COLO668 (cell line): Measurements from ENCODE around the gene IL17RA.
"Not testable (repeated sequence)": the region's sequence is repeated elsewhere in the genome, so short reads cannot be mapped to it uniquely, and the experiment has no call there.

Experiments used
- DNase-seq: peaks from one replicate; lab custom pipeline; 2025; ENCODE audit not compliant: unreplicated experiment; lab: John Stamatoyannopoulos, UW

The IL17RA gene

DNA sequence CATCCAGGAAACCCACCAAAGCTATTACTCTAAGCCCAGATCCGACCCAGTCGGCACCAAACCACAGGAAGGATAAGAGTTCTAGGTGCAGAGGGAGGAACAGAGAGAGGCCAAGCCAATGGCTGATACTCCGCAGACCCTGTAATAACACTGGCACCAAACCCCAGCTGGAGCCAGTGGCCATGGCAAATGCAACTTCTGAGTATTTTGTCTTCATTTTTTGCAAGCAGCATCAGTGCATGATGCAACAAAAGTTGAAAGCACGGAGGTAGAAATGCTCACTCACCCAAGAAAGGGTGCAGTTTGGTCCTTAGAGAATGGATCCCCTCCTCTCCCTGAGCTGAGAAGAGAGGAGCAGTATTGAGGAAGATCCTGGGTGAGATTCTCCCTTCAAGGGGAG lies 33.5 kb downstream of the IL17RA start:
- no peak for DNase-seq

DNA sequence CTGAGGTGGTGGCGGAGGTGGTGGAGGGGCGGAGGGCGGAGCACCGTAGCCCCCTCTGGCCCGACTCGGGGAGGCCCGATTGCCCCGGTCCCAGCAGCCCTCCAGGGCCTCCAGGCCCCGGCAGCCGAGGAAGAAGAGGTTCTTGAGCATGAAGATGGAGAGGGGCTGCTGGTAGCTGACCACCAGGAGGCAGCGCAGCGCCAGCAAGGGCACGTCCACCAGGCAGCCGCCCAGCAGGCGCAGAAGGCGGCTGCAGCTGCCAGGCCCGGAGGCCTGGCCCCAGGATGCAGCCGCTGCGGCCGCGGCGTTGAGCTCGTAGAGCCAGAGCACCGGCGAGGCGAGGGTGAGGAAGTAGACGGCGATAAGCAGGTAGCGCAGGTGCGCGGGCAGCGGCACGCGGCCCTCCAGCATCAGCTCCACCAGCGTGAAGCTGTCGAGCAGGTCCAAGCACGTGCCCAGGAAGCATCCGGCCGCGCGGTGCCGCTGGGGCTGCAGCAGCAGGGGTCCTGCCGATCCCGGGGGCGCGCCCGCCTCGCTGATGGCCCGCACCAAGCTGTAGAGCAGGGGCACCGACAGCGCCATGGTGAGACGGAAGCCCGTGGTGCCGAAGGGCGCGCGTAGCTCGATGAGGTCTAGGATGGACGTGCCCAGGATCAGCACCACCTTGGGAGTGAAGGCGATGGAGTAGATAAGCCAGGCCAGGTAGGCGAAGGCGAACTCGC lies 34.8 kb downstream of the IL17RA start:
- DNase-seq, result peak; percentile 31

DNA sequence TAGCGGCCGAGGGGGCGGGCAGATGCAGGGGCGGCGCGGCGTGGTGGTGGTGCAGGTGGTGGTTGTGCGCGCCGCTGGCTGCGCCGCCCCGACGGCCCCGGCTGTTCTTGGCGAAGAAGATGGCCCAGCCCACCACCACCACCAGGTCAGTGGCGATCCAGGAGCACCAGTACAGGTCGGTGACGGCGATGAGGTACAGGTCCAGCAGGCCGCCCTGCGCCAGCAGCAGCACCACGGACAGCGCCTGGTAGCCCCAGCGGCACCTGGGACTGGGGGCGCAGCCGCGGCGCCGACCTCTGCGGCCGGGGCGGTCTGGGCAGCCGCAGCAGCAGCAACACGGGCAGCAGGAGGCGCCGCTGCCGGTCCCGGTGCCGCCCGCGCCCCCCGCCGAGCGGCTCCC lies 35.5 kb downstream of the IL17RA start:
- DNase-seq, result peak; percentile 43

DNA sequence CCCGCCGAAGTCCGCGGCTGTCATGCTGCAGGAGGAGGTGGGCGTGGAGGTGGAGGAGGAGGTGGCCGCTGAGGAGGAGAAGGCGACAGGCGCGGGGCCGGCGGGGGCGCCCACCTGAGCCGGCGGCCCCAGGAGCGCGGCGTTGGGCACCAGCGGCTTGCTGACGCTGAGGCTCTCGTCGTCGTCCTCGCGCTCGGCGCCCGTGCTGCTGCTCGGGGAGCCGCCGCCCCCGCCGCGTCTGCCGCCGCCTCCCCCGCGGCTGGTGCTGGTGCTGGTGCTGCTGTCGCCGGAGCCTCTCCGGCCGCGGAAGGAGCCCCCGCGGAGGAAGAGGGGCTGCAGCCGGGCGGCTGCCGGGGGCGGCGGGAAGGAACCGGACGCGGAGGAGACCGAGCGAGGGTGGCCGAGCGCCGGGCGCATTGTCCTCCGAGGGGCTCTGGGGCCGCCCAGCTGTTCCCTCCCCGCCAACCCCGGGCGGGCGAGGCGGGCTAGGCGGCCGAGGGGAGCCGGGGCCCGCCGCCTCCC lies 36.0 kb downstream of the IL17RA start:
- DNase-seq, result peak; percentile 71

DNA sequence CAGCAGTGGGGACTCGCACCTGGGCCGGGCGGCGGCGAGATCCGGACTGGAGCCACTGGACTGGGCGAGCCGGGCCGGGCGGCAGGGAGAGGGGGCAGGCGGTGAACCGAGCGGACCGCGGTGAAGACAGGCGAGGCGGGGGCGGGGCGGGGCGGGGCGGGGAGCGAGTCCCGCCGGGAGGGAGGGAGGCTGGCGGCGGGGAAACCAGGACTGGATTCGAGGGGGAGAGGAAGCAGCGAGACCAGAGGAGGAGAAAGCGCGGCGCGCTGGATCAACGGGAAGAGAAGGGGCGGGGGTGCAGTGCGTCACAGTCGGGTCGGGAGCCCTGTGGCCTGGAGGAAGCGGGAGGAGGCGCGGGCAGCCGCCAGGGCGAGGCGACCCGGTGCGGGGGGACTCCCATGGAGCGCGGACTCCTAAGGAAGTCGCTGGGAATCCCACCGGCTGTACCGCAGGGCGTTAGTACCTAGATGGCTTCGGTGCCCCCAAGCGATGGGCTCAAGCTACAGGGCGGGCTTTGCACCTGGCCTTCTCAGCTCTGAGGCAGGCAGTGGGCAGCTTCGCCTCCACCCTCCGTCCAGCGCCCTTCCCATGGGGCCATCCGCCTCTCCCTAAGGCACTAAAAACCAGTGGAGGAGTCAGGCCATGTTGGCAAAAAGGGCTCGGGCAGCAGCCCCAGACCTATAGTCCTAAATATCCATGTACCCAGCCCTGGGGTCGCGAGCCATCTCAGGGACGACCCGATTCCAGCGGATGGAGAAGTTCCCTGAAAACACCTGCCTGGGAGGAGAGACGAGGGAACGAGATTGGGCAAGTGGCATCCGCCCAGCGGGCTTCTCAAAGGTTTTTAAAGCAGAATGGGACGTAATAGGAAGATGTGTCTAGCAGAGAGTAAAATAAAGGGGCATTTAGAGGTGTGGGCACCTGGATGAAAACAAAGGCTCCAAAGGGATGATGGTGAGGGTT lies 36.7 kb downstream of the IL17RA start, which contains the start of gene TMEM121B:
Gene TMEM121B, minus strand, starts transcription at position 128 of the 963 bp plus-strand sequence. CDS start 233 bp downstream, outside the sequence.
- peak; percentile 92 for DNase-seq

DNA sequence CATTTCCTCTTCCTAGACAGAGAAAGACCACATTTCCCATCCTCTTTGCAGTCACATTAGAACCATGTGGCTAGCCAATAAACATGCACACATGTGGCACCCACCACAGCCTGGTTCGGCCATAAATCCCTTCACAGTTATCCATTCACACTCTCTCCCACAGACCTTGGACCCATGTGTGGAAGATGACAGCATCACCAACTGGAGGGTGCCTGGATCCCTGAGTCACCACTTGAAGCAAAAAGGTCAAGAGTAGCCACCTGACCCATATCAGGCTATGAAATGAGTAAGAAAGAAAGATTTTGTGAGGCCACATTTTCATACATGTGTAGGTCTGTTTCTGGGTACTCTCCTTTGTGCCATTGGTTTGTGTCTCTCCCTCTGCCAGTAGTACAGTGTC lies 45.4 kb downstream of the IL17RA start:
- DNase-seq, result no peak

DNA sequence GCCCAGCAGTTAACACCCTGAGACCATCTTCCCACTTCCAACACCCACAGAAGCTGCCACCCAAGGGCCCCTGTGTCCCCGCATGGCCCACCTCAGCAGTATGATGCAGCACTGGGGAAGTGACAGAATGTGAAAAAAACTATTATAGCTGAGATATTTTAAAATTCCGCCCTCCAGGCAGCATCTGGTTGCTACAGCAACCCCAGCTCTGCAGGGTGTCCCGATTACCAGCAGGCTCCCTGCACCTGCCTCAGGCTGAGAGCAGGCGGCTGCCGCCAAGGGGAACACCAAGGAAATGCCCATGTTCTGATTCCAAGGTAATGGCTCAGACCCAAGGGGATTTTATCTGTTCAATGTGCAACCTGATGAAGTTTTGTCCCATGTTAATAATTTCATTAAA lies 46.9 kb downstream of the IL17RA start:
- DNase-seq, result peak; percentile 51

DNA sequence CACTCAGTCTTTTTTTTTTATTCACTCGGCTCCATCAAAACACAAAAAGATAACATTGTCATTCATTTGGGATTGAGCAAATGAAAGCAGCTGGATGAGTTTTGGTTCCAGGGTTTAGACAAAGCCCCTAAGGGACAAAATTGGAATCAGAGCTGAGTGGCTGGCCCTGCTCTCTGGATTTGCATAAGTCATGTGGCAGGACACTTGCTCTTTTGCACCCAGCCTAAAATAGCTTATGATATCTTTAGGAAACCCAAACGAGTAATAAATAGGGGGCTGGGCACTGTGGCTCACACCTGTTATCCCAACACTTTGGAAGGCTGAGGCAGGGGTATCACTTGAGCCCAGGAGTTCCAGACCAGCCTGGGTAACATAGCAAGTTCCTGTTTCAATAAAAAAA lies 47.3 kb downstream of the IL17RA start:
- DNase-seq, result no peak

DNA sequence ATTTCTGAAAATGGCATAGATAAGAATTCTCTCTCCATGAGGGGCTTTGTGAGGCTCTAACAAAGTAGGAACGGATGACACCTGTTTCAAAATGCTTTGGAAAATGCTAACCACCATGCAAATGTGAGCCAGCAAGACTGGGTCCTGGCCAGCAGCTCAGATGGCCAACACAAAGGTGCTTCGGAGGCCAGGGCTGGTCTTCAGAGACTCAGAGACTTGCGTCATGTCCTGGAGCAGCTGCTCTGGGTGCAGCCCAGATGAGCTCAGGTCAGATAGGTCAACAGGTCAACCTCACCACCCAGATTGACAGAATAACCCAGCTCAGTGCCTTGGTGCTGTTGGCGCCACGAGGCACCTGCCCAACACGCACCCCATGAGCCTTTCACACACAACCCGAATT lies 48.3 kb downstream of the IL17RA start:
- DNase-seq, result no peak

DNA sequence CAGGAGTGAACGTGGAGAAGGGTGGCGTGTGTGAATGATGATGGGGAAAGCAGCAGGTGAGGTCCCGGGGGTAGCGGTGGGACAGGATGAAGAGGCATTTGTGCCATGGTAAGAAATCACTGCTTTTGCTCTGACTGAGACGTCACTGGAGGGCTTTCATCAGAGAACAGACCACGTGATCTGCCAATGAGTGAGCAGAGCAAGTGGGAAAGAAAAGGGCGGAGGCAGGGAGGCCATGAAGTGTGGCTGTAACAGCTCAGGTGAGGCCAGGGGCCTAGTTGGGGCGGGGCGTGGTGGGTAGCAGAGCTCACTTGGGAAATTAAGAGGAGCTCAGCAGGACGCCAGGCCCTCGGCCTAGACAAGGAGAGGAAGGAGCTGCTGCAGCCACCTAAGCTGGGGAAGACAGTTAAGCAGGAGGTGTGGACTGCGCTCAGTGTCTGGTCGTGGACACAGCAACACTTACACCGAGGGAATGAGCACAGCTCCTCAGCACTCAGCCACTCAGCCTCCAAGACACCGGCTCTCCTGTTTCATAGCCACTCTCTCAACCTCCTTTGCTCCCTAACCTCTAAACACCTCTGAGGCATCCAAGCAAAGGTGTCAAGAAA lies 50.5 kb downstream of the IL17RA start:
- no peak for DNase-seq

DNA sequence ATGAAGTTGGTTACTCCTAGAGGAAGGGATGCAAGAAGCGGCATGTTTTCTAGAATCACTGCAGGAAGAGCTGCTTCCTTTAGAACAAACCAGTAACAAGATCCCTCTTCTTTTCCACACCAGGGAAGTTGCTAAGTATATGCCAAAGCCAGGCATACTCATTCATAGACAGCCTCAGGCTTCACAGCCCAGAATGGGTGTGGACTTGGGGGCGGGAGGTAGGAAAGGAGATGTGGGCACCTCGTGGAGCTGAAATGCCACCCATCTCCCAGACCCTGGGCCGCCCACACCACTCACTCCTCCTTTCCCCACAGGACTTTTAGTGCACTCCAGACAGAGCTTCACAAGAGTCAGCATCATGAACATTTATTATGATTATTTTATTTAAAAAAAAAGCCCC lies 52.4 kb downstream of the IL17RA start:
- DNase-seq, result no peak

DNA sequence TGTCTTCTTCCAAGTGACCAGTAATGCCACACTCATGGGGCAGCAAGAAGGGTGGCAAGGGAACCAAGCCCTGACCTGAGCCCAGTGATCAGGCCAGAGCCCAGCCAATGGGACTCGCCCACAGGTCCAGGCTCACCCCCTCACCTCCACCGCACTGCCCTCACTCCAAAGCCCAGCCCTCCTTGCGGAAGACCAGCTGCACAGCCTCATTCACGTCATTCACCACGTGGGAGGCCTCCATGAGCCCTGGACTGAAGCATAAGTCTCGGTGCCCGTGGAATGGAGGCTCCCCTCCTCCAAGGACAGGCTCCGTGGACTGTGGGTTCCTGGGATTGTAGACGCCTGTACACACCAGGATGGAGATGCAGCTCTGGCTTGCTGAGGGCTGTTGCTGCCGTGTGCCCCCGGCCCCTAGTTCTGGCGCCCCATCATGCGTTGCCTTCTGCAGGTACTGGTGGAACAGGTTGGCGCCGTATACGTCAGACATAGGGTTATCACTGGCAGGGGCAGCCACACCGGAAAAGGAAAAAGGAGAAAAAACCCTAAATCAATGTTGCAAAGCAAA lies 53.1 kb downstream of the IL17RA start:
- DNase-seq, result no peak

DNA sequence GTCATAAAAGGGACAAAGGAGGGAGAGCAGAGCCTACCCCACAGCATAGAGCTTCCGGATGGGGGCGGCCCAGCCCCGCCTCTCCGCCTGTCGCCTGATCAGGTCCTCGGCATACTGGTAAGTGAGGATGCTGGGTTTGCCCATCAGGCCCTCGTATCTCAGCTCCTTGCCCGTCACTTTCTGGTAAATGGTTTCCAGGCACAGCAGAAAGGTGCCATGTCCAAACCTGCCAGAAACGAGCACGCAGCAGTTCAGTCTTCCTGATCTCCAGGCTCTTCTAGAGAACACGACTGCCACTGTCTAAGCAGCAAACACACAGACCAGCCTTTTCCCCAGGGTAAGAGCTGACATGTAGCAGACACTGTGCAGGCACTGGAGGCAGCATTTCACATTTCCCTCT lies 53.7 kb downstream of the IL17RA start:
- DNase-seq, result no peak

DNA sequence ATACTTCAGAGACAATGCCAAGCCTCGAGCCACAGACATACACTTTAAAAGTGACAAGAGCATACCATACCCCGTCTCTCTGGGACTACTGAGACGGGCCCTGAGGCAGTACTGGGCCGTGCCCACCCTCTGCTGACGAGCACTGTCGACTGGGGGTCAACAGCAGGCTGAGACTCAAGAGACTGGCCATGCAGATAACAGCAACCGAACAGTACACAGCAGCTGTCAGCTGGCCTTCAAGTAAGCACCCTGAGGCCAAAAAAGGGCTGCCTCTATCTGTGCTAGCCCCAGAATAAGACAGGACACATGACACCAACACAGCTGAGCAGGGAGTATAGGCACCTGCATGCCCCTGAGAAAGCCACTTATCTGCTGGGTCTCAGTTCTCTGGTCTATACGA lies 55.2 kb downstream of the IL17RA start:
- DNase-seq, result no peak

DNA sequence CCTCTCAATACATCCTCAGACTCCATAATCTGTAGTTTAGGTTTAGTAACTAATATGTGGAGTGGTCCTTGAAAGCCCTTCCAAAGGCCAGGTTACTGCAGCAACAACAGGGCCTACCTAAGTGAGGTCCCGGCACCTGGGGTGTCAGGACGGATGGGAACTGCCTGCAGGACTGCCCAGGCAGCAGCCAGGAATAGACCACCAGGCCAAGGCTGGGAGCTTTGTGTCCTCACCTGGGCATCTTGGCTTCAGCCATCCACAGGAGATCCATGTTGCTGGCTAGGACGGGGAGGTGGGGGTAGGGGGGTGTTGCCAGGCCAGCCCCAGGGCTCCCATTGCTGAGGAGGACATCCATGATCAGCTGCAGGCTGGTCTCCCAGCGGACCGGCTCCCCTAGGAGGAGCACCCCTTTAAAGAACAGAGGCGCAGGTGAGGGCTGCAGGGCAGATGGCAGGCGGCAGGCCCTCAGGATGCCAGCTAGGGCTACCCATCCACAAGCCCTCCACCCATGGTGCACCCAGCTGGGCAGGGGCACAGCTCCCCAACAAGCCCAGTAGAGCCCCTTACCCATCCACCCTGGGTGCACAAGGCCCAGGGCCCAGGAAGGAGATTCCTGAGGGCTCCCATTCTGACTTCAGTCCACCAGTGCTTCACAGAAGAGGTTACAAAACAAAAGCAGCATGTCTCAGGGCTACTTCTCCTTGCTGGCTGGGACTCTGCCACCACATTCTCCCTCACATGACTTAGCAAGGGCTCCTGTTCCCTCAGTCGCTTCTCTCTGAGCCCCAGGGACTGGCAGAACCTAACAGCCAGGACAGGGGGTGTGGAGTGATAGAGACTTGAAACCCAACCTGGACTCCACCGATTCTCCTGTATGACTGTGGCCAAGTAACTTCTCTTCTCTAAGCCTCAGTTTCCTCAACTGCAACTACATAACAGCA lies 56.3 kb downstream of the IL17RA start:
- DNase-seq, result no peak

DNA sequence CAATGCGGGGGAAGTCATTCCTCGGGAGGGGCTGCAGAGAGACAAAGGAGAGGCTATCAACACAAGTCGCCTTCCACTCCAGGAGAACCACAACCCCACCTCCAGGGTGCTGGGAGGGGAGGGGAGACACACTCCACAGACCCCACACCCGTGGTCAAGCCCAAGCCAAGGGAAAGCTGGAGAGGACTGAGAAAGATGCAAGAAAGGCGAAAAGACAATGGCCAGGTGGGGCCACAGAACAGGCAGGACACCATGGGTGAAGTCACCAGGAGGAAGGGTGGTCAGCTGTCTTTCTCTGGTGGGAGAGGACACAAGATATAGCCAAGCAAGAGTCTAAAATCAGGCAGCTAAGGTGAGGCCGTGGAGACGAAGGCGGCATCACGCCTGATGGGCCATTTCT lies 58.3 kb downstream of the IL17RA start:
- no peak for DNase-seq

DNA sequence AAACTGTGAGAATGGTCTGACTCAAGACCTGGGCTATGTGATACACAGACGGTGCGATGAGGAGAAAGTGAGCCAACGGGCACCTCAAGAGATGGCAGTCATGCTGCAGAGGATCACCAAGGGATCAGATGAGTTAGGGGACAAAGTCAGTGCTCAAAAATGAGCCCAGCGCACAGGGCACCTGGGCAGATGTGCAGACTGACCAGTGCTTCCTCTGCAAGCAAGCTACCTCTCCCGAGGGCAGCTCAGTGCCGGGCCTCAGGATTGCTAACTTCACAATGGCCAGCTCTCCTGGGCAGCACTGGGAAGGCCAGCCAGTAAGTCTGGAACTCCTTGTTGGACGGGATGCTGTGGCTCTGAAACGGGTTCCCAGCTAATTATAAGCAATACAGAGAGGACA lies 59.0 kb downstream of the IL17RA start:
- DNase-seq, result no peak

DNA sequence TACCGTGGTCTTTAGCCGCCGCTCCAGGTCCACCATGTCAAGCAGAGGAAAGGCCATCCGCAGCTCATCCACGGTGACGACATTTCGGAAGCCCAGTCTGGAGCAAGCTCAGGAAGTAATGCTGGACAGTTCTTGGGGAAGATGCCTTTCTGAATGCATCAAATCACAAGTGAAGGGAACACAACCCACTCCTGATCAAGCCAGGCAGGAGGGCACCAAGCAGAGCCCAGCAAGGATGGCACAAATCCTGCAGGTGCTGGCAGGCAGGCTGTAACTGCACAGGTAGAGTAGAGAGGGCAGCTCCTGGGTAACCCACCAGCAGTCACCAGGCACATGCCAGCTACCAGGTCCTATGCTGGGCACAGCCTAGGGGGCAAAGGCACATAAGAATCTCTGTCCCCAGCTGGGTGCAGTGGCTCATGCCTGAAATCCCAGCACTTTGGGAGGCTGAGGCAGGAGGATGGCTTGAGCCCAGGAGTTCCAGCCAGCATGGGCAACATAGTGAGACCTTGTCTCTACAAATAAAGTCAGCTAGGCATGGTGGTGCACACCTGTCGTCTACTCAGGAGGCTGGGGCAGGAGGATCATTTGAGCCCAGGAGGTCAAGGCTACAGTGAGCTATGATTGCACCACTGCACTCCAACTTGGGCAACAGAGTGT lies 60.4 kb downstream of the IL17RA start:
- no peak for DNase-seq

DNA sequence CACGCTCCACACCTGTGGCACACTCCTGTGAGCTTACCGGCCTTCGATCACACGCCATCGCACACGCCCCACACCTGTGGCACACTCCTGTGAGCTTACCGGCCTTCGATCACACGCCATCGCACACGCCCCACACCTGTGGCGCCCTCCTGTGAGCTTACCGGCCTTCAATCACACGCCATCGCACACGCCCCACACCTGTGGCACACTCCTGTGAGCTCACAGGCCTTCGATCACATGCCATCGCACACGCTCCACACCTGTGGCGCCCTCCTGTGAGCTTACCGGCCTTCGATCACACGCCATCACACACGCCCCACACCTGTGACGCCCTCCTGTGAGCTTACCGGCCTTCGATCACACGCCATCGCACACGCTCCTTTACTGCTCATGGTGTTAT lies 62.7 kb downstream of the IL17RA start:
- DNase-seq, result not testable (repeated sequence)
